ENCODE measurements around the gene FLT3. TPM values are rescaled to one million over a fixed set of nuclear protein-coding genes. Genes with fewer than 3 reads are reported as not detected.

FLT3 gene
- total RNA-seq, 1 donor from 2014 or later: 0.07 TPM

- H3K36me3 Mint-ChIP-seq (ENCODE audit: low read depth): no peaks in the 10 kb centered on the region
- DNase-seq: no peak
- no peak for ATAC-seq (ENCODE audit: low read depth)
- peaks cover 78% of the 10 kb centered on the region for H3K27me3 Mint-ChIP-seq
- peaks cover 36% of the 10 kb centered on the region for H3K4me1 Mint-ChIP-seq
- H3K9me3 Mint-ChIP-seq: no peaks in the 10 kb centered on the region
- no peak for TF ChIP-seq CTCF (IDR thresholded peaks at IDR 0.05)
- H3K4me3 Mint-ChIP-seq: no peak overlapping the region
- no peak overlapping the region for H3K27ac Mint-ChIP-seq
- intact Hi-C loops (cut with micrococcal nuclease): no loop called here
- POLR2A ChIA-PET: interaction anchor here (0.6 kb wide), 1 partner anchor 27 kb away, joined by 3 read pairs; no protein-coding TSS in a partner anchor
- CTCF ChIA-PET: interaction anchor here (1.4 kb wide), 1 partner anchor 12 kb away, joined by 3 read pairs; no protein-coding TSS in a partner anchor
These were observed 128.4 kb downstream of the FLT3 start for GRCh38 chr13:27971776-27972477.

GRCh38 chr13:27971236-27971645 lies 129.1 kb downstream of the FLT3 start:
- ChIA-PET POLR2A (no interaction called here), CTCF (interaction anchor here (1.4 to 3.0 kb wide), 2 partner anchors 12 to 17 kb away, joined by 3 to 10 read pairs; no protein-coding TSS in a partner anchor)
- Mint-ChIP-seq H3K27me3 (peaks cover 78% of the 10 kb centered on the region), H3K27ac (no peak overlapping the region), H3K9me3 (no peaks in the 10 kb centered on the region), H3K36me3 (ENCODE audit: low read depth) (no peaks in the 10 kb centered on the region), H3K4me1 (peaks cover 41% of the 10 kb centered on the region), H3K4me3 (no peak overlapping the region)
- DNase-seq (no peak), ATAC-seq (ENCODE audit: low read depth) (no peak)
- intact Hi-C loops (cut with micrococcal nuclease): no loop called here
- no peak for TF ChIP-seq CTCF (IDR thresholded peaks at IDR 0.05)

GRCh38 chr13:27970382-27971235 lies 129.8 kb downstream of the FLT3 start:
- Mint-ChIP-seq H3K4me3 (no peak overlapping the region), H3K4me1 (peaks cover 41% of the 10 kb centered on the region), H3K36me3 (ENCODE audit: low read depth) (no peaks in the 10 kb centered on the region), H3K27me3 (peaks cover 78% of the 10 kb centered on the region), H3K27ac (no peak overlapping the region), H3K9me3 (no peaks in the 10 kb centered on the region)
- ATAC-seq (ENCODE audit: low read depth) (no peak), DNase-seq (no peak)
- intact Hi-C loops (cut with micrococcal nuclease): no loop called here
- ChIA-PET POLR2A (no interaction called here), CTCF (interaction anchor here (3.0 kb wide), 1 partner anchor 17 kb away, joined by 10 read pairs; no protein-coding TSS in a partner anchor)
- TF ChIP-seq CTCF (IDR thresholded peaks at IDR 0.05): no peak

- H3K4me1 Mint-ChIP-seq: peaks cover 36% of the 10 kb centered on the region
- peaks cover 78% of the 10 kb centered on the region for H3K27me3 Mint-ChIP-seq
- no peak for TF ChIP-seq CTCF (IDR thresholded peaks at IDR 0.05)
- DNase-seq (no peak), ATAC-seq (ENCODE audit: low read depth) (no peak)
- no peak overlapping the region for H3K4me3 Mint-ChIP-seq
- ChIA-PET POLR2A (no interaction called here), CTCF (interaction anchor here (1.1 to 3.0 kb wide), 3 partner anchors 9 to 143 kb away, joined by 3 to 10 read pairs (median 3); no protein-coding TSS in a partner anchor)
- H3K9me3 Mint-ChIP-seq: no peaks in the 10 kb centered on the region
- intact Hi-C loops (cut with micrococcal nuclease): loop anchor here (2.0 kb wide), 1 partner anchor 15 kb away; no protein-coding TSS in a partner anchor
- H3K27ac Mint-ChIP-seq: no peak overlapping the region
- H3K36me3 Mint-ChIP-seq (ENCODE audit: low read depth): no peaks in the 10 kb centered on the region
These were observed 130.5 kb downstream of the FLT3 start for GRCh38 chr13:27969866-27970229.
